Tibial artery (tissue), 4 donors: Measurements from ENCODE around the gene FRRS1.

ENCODE experiments used
- DNase-seq, 2 donors: peaks; one replicate each; pipeline ENCODE4 v3.0.0-alpha.2; 2019
- H3K27ac ChIP-seq, 2 donors: fragments of 200-600 bp; sonication (generic) in 1 of 2; 1 replicate in 1 of 2; 2 replicates in 1 of 2; pipeline ENCODE4 v1.5.1; 2018 to 2019; ENCODE audit warnings: mild to moderate bottlenecking in 1 of 2
- H3K27me3 ChIP-seq, 2 donors: fragments of 200-600 bp; sonication (generic) in 1 of 2; one replicate each; pipeline versions ENCODE4 v1.5.1 to v1.6.0; 2016 to 2019
- H3K36me3 ChIP-seq, 3 donors: fragments of 200-600 bp; sonication (generic) in 2 of 3; one replicate each; pipeline ENCODE4 v1.5.1; 2016 to 2019; ENCODE audit warnings: mild to moderate bottlenecking in 2 of 3
- H3K4me1 ChIP-seq, 4 donors: fragments of 200-600 bp; sonication (generic) in 2 of 4; 1 replicate in 3 of 4; 2 replicates in 1 of 4; pipeline ENCODE4 v1.5.1; 2016 to 2019
- H3K4me3 ChIP-seq, 2 donors: fragments of 200-600 bp; sonication (generic) in 1 of 2; 1 replicate in 1 of 2; 2 replicates in 1 of 2; pipeline ENCODE4 v1.5.1; 2018 to 2019; ENCODE audit warnings: mild to moderate bottlenecking in 2 of 2
- H3K9me3 ChIP-seq, 3 donors: fragments of 200-600 bp; sonication (generic) in 1 of 3; one replicate each; pipeline ENCODE4 v1.5.1; 2016 to 2019
- CTCF ChIP-seq, 2 experiments: fragments of 200-600 bp in 1 of 2; fragments of 450-650 bp in 1 of 2; IDR thresholded peaks; one replicate each; pipeline ENCODE4 v1.5.1; 2017 to 2019; ENCODE audit warnings: antibody characterized with exemption in 2 of 2, mild to moderate bottlenecking in 1 of 2, moderate library complexity in 1 of 2
- intact Hi-C: fragments of 100-400 bp; cut with DNase I; formaldehyde crosslinking; loops from one replicate; pipeline ENCODE4 v1.15.0; 2023; ENCODE audit warnings: low total_unique reads

Gene FRRS1

GRCh38 chr1:99705385-99705784 is 61.0 kb downstream of the FRRS1 start:
- no peak for DNase-seq
- H3K4me1 ChIP-seq: no peaks in the 10 kb centered on the region
- H3K4me3 ChIP-seq: no peak overlapping the region
- peaks cover 0 to 5% (median 4%) of the 10 kb centered on the region in 3 donors for H3K36me3 ChIP-seq
- no peaks in the 10 kb centered on the region for H3K27me3 ChIP-seq
- H3K27ac ChIP-seq: no peak overlapping the region
- H3K9me3 ChIP-seq: no peaks in the 10 kb centered on the region
- no peak for TF ChIP-seq CTCF (IDR thresholded peaks at IDR 0.05)
- intact Hi-C loops: loop anchor here (5.0 kb wide), 1 partner anchor 528 kb away; no protein-coding TSS in a partner anchor

- intact Hi-C loops: no loop called here
- no peak for DNase-seq
- no peak for TF ChIP-seq CTCF (IDR thresholded peaks at IDR 0.05)
Measured at GRCh38 chr1:99704356-99704816, 62.0 kb downstream of the FRRS1 start.

GRCh38 chr1:99702221-99702620 is 64.2 kb downstream of the FRRS1 start:
- H3K27me3 ChIP-seq: no peaks in the 10 kb centered on the region
- no peak for TF ChIP-seq CTCF (IDR thresholded peaks at IDR 0.05)
- H3K36me3 ChIP-seq: no peaks in the 10 kb centered on the region
- no peak overlapping the region for H3K4me3 ChIP-seq
- H3K4me1 ChIP-seq: no peaks in the 10 kb centered on the region
- H3K9me3 ChIP-seq: no peaks in the 10 kb centered on the region
- no peak overlapping the region for H3K27ac ChIP-seq
- no peak for DNase-seq
- intact Hi-C loops: no loop called here

More at GRCh38 chr1:99704356-99704816, 62.0 kb downstream of the FRRS1 start:
- Histone ChIP-seq H3K27ac (no peak overlapping the region), H3K36me3 (peaks cover 0 to 4% (median 0%) of the 10 kb centered on the region in 3 donors), H3K4me3 (no peak overlapping the region), H3K4me1 (no peaks in the 10 kb centered on the region), H3K27me3 (no peaks in the 10 kb centered on the region), H3K9me3 (no peaks in the 10 kb centered on the region)

GRCh38 chr1:99700020-99700419 is 66.4 kb downstream of the FRRS1 start:
- no peak overlapping the region for H3K4me3 ChIP-seq
- intact Hi-C loops: no loop called here
- DNase-seq: no peak
- no peaks in the 10 kb centered on the region for H3K9me3 ChIP-seq
- no peaks in the 10 kb centered on the region for H3K27me3 ChIP-seq
- no peak for TF ChIP-seq CTCF (IDR thresholded peaks at IDR 0.05)
- no peak overlapping the region for H3K27ac ChIP-seq
- no peaks in the 10 kb centered on the region for H3K36me3 ChIP-seq
- H3K4me1 ChIP-seq: no peaks in the 10 kb centered on the region

GRCh38 chr1:99697580-99697979 is 68.9 kb downstream of the FRRS1 start:
- intact Hi-C loops: no loop called here
- Histone ChIP-seq H3K9me3 (no peaks in the 10 kb centered on the region), H3K36me3 (no peaks in the 10 kb centered on the region), H3K4me1 (no peaks in the 10 kb centered on the region), H3K4me3 (no peak overlapping the region), H3K27ac (no peak overlapping the region), H3K27me3 (no peaks in the 10 kb centered on the region)
- TF ChIP-seq CTCF (IDR thresholded peaks at IDR 0.05): no peak
- no peak for DNase-seq

- intact Hi-C loops: no loop called here
- H3K36me3 ChIP-seq: no peaks in the 10 kb centered on the region
- no peaks in the 10 kb centered on the region for H3K4me1 ChIP-seq
- no peaks in the 10 kb centered on the region for H3K27me3 ChIP-seq
- H3K4me3 ChIP-seq: no peak overlapping the region
- no peaks in the 10 kb centered on the region for H3K9me3 ChIP-seq
- no peak overlapping the region for H3K27ac ChIP-seq
- TF ChIP-seq CTCF (IDR thresholded peaks at IDR 0.05): no peak
- no peak for DNase-seq
Measured at GRCh38 chr1:99696616-99697015, 69.8 kb downstream of the FRRS1 start.
